Loucy (cell line): Measurements from ENCODE around the gene CCDC127.

Experiments used
- EZH2phosphoT487 ChIP-seq: fragments of 200-600 bp; IDR thresholded peaks from 2 replicates; pipeline ENCODE4 v1.6.1; 2018; ENCODE audit warnings: antibody characterized with exemption, mild to moderate bottlenecking, moderate library complexity, borderline replicate concordance
- TF ChIP-seq, protein P1 (sequence below): fragments of 200-600 bp; sonication (generic); conservative IDR thresholded peaks from 2 replicates; pipeline ENCODE4 v1.5.1; 2014; ENCODE audit warnings: mild to moderate bottlenecking, antibody characterized with exemption, low read length

DNA sequence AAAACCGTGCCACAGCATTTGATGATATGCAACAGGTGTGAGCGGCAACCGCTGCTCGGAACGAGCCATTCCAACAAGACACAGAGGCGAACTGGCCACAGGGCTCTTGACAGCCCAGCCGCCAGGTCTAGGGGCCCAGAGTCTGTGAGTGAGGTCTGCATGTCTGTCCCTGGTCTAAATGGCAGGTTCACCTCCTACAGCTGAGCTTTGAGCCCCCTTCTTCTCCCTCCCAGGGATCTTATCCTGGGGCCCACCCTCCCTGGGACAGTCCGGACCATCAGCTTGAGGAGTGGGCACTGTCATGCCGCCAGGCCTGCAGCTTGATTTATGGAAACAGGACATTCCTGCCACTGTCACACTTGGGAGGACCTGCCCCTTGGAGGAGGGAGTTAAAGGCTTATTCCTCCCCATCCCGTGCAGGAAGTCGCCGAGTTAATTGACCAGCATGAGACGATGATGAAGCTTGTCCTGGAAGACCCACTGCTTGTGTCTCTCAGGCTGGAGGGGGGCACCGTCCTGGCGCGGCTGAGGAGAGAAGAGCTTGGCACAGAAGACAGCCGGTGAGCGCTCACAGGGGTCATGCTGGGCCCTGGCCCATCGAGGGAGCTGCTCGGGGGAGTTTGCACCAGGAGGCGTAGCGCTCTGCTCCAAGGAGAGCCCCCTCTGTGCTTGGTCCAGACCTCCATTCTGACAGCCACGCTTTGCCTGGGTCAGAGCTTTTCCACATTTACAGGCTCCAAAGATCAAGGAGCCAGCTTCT, 62.1 kb downstream of the CCDC127 start:
- TF ChIP-seq, protein P1, sequence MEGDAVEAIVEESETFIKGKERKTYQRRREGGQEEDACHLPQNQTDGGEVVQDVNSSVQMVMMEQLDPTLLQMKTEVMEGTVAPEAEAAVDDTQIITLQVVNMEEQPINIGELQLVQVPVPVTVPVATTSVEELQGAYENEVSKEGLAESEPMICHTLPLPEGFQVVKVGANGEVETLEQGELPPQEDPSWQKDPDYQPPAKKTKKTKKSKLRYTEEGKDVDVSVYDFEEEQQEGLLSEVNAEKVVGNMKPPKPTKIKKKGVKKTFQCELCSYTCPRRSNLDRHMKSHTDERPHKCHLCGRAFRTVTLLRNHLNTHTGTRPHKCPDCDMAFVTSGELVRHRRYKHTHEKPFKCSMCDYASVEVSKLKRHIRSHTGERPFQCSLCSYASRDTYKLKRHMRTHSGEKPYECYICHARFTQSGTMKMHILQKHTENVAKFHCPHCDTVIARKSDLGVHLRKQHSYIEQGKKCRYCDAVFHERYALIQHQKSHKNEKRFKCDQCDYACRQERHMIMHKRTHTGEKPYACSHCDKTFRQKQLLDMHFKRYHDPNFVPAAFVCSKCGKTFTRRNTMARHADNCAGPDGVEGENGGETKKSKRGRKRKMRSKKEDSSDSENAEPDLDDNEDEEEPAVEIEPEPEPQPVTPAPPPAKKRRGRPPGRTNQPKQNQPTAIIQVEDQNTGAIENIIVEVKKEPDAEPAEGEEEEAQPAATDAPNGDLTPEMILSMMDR, result no peak
- TF ChIP-seq EZH2phosphoT487, result no peak
